Activated CD4-positive, alpha-beta T cell treated with anti-CD3 and anti-CD28 coated beads, Interleukin-2, amount 10 ng/mL, durations not matched to agents 24 days and 14 days (primary cell): ENCODE results near the gene CYP2J2. TPM values are rescaled to one million over a fixed set of nuclear protein-coding genes. Genes with fewer than 3 reads are reported as not detected.
"Not testable (repeated sequence)": the region's sequence is repeated elsewhere in the genome, so short reads cannot be mapped to it uniquely, and the experiment has no call there.

ENCODE experiments used
- DNase-seq: peaks from one replicate; pipeline ENCODE4 v3.0.0; 2022
- H3K27ac Mint-ChIP-seq: one replicate; pipeline ENCODE4 v1.8.0; 2022; ENCODE audit warnings: mild to moderate bottlenecking, mixed read lengths
- H3K27me3 Mint-ChIP-seq: one replicate; pipeline ENCODE4 v1.8.0; 2022; ENCODE audit warnings: mixed read lengths
- H3K36me3 Mint-ChIP-seq: one replicate; pipeline ENCODE4 v1.8.0; 2022; ENCODE audit warnings: low read depth, mild to moderate bottlenecking, mixed read lengths
- H3K4me1 Mint-ChIP-seq: one replicate; pipeline ENCODE4 v1.8.0; 2021; ENCODE audit warnings: mixed read lengths
- H3K4me3 Mint-ChIP-seq: one replicate; pipeline ENCODE4 v1.8.0; 2022; ENCODE audit warnings: mild to moderate bottlenecking, moderate library complexity, mixed read lengths
- H3K9me3 Mint-ChIP-seq: one replicate; pipeline ENCODE4 v1.8.0; 2021; ENCODE audit warnings: mixed read lengths
- intact Hi-C: fragments of 100-400 bp; cut with micrococcal nuclease; formaldehyde crosslinking; loops from one replicate; pipeline ENCODE4 v1.15.1; 2023
- total RNA-seq: library from RNA; stranded (reverse); gene quantifications from 2 replicates; pipeline ENCODE4 v1.2.3, GENCODE V29; 2022

CYP2J2 gene, protein sequence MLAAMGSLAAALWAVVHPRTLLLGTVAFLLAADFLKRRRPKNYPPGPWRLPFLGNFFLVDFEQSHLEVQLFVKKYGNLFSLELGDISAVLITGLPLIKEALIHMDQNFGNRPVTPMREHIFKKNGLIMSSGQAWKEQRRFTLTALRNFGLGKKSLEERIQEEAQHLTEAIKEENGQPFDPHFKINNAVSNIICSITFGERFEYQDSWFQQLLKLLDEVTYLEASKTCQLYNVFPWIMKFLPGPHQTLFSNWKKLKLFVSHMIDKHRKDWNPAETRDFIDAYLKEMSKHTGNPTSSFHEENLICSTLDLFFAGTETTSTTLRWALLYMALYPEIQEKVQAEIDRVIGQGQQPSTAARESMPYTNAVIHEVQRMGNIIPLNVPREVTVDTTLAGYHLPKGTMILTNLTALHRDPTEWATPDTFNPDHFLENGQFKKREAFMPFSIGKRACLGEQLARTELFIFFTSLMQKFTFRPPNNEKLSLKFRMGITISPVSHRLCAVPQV
- total RNA-seq: 0.49 and 0.78 TPM in 2 replicates

- intact Hi-C loops: loop anchor here (5.0 kb wide), 1 partner anchor 109 kb away; no protein-coding TSS in a partner anchor
- H3K4me1 Mint-ChIP-seq: peaks cover 15% of the 10 kb centered on the region
- H3K4me3 Mint-ChIP-seq: peak within 1 kb of the TSS; percentile 89
- peak within 1 kb of the TSS; percentile 47 for H3K27ac Mint-ChIP-seq
- H3K36me3 Mint-ChIP-seq: peaks cover 3% of the 10 kb centered on the region
- DNase-seq: peak; percentile 80
- H3K9me3 Mint-ChIP-seq: peaks cover 9% of the 10 kb centered on the region
- peaks cover 38% of the 10 kb centered on the region for H3K27me3 Mint-ChIP-seq
Measured at GRCh38 chr1:59926381-59927123, at the start of gene CYP2J2. CYP2J2 (minus strand) TSS chr1:59926773; CDS start chr1:59926746, 27 bp downstream.

- Mint-ChIP-seq H3K9me3 (no peaks in the 10 kb centered on the region), H3K36me3 (no peaks in the 10 kb centered on the region), H3K27ac (no peak overlapping the region), H3K27me3 (peaks cover 13% of the 10 kb centered on the region), H3K4me3 (no peak overlapping the region), H3K4me1 (peaks cover 3% of the 10 kb centered on the region)
- intact Hi-C loops: loop anchor here (10.0 kb wide), 1 partner anchor 1881 kb away; no protein-coding TSS in a partner anchor
- no peak for DNase-seq
Measured at GRCh38 chr1:59973719-59974118, 47.1 kb upstream of the CYP2J2 start.

DNA sequence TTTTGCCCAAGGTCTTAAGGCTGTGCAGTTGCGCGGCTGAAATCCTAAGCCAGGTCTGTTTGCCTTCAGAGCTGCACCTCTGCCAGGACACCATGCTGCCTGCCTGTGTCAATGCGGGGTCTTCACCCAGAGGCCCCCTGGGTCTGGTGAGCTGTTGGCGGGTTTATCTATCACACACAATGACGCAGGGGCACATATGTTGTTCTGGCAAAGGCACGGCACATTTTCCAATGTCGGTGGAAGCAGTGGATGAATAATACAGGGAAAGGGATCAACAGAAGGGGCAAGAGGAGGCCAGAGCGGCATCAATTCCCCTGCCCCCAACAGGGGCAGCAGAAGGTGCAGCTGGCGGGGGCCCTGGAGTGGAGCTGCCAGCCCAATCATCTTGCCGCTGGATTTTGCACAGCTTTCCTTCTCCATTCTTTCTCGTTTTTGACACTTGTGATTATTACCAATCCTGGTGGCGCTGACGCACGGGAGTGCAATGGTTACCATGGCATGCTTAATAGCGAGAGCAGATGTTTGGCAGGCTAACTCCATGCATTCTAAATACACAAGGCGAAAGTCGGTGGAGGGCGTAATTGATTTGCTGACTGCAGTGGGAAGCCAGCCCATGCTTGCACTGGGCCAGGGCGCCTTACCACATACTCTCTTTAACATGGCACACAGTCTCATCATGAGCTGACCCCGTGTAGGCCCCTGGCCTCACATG is 45.8 kb upstream of the CYP2J2 start:
- H3K27me3 Mint-ChIP-seq: peaks cover 13% of the 10 kb centered on the region
- H3K9me3 Mint-ChIP-seq: no peaks in the 10 kb centered on the region
- intact Hi-C loops: loop anchor here (10.0 kb wide), 1 partner anchor 1882 kb away; no protein-coding TSS in a partner anchor
- no peak for DNase-seq
- no peak overlapping the region for H3K4me3 Mint-ChIP-seq
- H3K27ac Mint-ChIP-seq: no peak overlapping the region
- H3K4me1 Mint-ChIP-seq: peaks cover 3% of the 10 kb centered on the region
- H3K36me3 Mint-ChIP-seq: no peaks in the 10 kb centered on the region

DNA sequence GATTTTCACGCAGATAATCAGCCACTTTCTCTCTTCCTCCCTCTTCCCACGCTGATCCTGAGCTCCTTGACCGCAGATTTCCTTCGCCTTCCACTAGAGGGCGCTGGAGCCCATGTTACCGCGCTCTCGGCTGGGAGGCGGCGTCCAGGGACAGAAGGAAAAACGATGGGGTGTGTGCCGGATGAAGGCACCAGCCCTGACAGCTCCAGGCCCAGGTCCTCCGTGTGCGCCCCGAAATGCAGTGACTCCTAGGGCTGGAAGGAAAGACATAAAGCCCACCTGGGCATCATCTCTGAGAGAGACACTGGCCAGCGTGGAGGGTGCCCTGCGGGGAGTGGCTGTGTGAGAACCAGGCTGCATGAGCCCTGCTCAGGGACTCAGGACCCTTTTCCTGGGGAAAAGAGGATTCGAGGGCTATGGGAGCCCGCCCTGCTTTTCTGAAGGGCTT is 44.9 kb upstream of the CYP2J2 start:
- Mint-ChIP-seq H3K9me3 (no peaks in the 10 kb centered on the region), H3K36me3 (no peaks in the 10 kb centered on the region), H3K27ac (no peak overlapping the region), H3K4me1 (peaks cover 3% of the 10 kb centered on the region), H3K27me3 (peaks cover 12% of the 10 kb centered on the region), H3K4me3 (no peak overlapping the region)
- DNase-seq: peak; percentile 82
- intact Hi-C loops: loop anchor here (2.0 to 10.0 kb wide), 2 partner anchors 1071 to 1883 kb away; no protein-coding TSS in a partner anchor

DNA sequence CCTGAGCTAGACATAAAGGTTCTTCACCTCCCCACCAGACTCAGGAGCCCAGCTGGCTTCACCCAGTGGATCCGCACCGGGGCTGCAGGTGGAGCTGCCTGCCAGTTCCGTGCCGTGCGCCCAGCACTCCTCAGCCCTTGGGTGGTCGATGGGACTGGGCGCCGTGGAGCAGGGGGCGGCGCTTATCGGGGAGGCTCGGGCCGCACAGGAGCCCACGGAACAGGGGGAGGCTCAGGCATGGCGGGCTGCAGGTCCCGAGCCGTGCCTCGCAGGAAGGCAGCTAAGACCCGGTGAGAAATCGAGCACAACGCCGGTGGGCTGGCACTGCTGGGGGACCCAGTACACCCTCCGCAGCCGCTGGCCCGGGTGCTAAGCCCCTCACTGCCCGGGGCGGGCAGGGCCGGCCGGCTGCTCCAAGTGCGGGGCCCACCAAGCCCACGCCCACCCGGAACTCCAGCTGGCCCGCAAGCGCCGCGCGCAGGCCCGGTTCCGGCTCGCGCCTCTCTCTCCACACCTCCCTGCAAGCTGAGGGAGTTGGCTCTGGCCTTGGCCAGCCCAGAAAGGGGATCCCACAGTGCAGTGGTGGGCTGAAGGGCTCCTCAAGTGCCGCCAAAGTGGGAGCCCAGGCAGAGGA is 43.1 kb upstream of the CYP2J2 start:
- DNase-seq, H3K9me3 Mint-ChIP-seq, H3K27me3 Mint-ChIP-seq, H3K4me1 Mint-ChIP-seq, H3K36me3 Mint-ChIP-seq, H3K4me3 Mint-ChIP-seq, H3K27ac Mint-ChIP-seq: not testable (repeated sequence)
- intact Hi-C loops: loop anchor here (2.0 to 10.0 kb wide), 2 partner anchors 1073 to 1885 kb away; no protein-coding TSS in a partner anchor

GRCh38 chr1:59968746-59969145 is 42.2 kb upstream of the CYP2J2 start:
- H3K9me3 Mint-ChIP-seq, H3K4me1 Mint-ChIP-seq, intact Hi-C loops, H3K27me3 Mint-ChIP-seq, DNase-seq, H3K4me3 Mint-ChIP-seq, H3K27ac Mint-ChIP-seq, H3K36me3 Mint-ChIP-seq: not testable (repeated sequence)

GRCh38 chr1:59967780-59968179 is 41.2 kb upstream of the CYP2J2 start:
- H3K27ac Mint-ChIP-seq: no peak overlapping the region
- no peak overlapping the region for H3K4me3 Mint-ChIP-seq
- peaks cover 6% of the 10 kb centered on the region for H3K27me3 Mint-ChIP-seq
- H3K4me1 Mint-ChIP-seq: peaks cover 3% of the 10 kb centered on the region
- no peaks in the 10 kb centered on the region for H3K9me3 Mint-ChIP-seq
- DNase-seq: no peak
- intact Hi-C loops: no loop called here
- H3K36me3 Mint-ChIP-seq: no peaks in the 10 kb centered on the region

DNA sequence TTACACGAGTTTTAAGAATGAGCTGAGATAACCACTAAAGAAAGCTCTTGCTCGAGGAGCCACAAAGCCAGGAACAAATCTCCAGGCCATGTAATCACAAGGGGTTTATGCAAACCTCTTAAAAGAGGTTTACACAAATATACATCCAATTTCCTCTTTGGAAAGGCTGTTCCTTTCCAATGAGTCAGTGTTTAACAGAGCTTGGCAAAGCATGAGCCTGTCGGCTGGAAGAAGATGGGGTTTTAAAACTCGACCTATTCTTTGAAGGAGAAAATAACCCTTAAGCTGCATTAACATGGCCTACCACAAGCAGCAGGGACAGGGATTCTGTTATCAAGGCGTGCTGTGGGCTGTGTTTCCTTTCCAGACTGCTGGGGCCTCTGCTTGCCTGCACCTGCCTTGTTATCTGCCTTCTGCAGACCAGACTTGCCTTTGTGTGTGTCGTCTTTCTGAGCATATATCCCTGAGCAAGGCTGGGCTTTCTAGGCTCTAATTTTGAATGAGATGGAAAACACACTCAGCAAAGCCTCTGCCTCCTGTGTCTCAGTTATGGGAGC is 40.6 kb upstream of the CYP2J2 start:
- Mint-ChIP-seq H3K36me3 (no peaks in the 10 kb centered on the region), H3K4me3 (no peak overlapping the region), H3K27ac (no peak overlapping the region), H3K4me1 (peaks cover 3% of the 10 kb centered on the region), H3K27me3 (peaks cover 6% of the 10 kb centered on the region), H3K9me3 (no peaks in the 10 kb centered on the region)
- no peak for DNase-seq
- intact Hi-C loops: no loop called here

DNA sequence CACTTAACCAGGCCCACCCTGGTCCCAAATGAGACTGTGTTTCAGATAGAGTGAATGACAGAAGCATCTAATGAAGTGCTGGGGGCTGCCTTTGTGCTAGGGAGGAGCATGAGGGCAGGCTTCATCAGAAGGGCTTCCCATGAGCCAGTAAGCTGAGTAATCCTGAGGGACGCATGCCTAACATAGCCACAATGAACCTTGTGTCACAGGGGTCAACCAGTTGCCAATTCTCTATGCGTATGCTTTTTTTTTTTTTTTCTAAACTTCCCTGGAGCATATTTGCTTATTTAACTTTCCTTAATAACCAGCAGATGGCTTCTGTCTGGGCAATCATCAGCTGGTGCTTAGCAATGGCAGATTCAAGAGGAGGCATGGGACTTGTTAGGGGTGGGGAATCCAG is 25.5 kb upstream of the CYP2J2 start:
- H3K4me3 Mint-ChIP-seq: no peak overlapping the region
- DNase-seq: no peak
- no peaks in the 10 kb centered on the region for H3K36me3 Mint-ChIP-seq
- no peaks in the 10 kb centered on the region for H3K4me1 Mint-ChIP-seq
- H3K9me3 Mint-ChIP-seq: no peaks in the 10 kb centered on the region
- intact Hi-C loops: no loop called here
- H3K27ac Mint-ChIP-seq: no peak overlapping the region
- H3K27me3 Mint-ChIP-seq: no peaks in the 10 kb centered on the region

GRCh38 chr1:59949648-59950047 is 23.1 kb upstream of the CYP2J2 start:
- no peak for DNase-seq
- intact Hi-C loops: loop anchor here (5.0 kb wide), 1 partner anchor 1432 kb away; no protein-coding TSS in a partner anchor
- Mint-ChIP-seq H3K27me3 (no peaks in the 10 kb centered on the region), H3K9me3 (no peaks in the 10 kb centered on the region), H3K36me3 (no peaks in the 10 kb centered on the region), H3K4me1 (no peaks in the 10 kb centered on the region), H3K4me3 (no peak overlapping the region), H3K27ac (no peak overlapping the region)

DNA sequence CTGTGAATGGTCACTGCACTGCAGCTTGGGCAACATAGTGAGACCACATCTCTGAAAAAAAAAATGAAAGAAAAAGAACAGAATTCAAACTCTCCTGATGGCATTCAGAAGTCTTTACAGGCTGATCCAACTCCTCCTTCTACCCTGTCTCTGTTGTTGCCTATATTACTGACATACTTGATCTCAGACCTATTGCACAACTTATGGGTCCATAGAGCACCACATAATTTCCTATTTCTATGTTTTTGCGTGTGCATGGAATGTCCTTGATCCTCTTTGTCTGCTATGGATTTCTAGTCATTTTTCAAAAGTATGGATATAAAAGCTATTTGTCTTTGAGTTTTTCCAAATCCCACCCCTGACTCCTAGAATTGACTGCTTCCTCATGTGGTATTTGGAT is 22.4 kb upstream of the CYP2J2 start:
- intact Hi-C loops: loop anchor here (5.0 kb wide), 1 partner anchor 1432 kb away; no protein-coding TSS in a partner anchor
- H3K9me3 Mint-ChIP-seq: no peaks in the 10 kb centered on the region
- no peaks in the 10 kb centered on the region for H3K27me3 Mint-ChIP-seq

DNA sequence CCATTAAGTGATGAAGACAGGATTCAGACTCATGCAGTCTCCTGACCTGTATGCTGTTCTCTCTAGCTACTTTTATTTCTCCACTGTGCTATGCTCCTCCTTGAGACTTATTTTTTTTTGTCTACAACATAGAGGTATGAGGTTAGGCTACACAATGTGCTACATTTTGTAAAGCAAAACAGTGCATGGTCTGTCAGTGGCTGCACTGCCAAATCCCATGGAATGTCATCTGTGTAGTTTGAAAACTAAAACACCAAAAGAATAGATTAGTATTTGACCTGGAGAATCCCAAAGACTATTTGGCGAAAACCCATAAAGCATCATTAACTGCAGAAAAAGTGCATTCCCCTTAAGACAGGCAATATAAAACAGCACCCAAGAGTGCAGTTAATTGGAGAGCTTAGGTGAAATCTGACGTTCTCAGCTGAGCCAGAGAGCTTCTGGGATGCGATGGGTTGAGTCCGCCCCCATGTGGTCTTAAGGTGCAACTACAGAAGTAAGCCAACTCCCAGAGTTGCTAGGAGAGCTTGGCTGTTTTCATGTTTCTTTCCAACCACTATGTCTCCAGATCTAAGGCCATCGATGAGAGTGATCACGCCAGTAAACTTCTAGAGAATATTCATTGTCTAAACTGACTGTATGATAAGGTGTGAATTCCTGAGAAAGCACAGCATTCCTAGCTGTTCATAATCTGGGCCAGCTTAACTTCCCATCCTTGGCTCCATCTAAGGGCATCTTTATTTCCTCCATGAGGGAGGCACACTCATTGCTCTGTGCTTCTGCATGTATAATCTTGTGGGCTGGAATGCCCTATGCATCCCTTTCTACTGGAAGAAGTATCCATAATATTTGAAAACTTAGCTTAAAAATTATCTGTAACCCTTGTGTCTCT is 20.7 kb upstream of the CYP2J2 start:
- no peaks in the 10 kb centered on the region for H3K9me3 Mint-ChIP-seq
- DNase-seq: peak; percentile 83
- no peaks in the 10 kb centered on the region for H3K36me3 Mint-ChIP-seq
- H3K4me3 Mint-ChIP-seq: no peak overlapping the region
- H3K27me3 Mint-ChIP-seq: peaks cover 8% of the 10 kb centered on the region
- no peaks in the 10 kb centered on the region for H3K4me1 Mint-ChIP-seq
- intact Hi-C loops: loop anchor here (1.0 to 5.0 kb wide), 3 partner anchors 44 to 1430 kb away; no protein-coding TSS in a partner anchor
- H3K27ac Mint-ChIP-seq: no peak overlapping the region

More for the DNA sequence above, 22.4 kb upstream of the CYP2J2 start:
- Mint-ChIP-seq H3K36me3 (no peaks in the 10 kb centered on the region), H3K4me3 (no peak overlapping the region), H3K4me1 (no peaks in the 10 kb centered on the region), H3K27ac (no peak overlapping the region)
- DNase-seq: no peak
